ENCODE data around the gene ZNF81. TPM values are rescaled to one million over a fixed set of nuclear protein-coding genes. Genes with fewer than 3 reads are reported as not detected.

Gene ZNF81
- total RNA-seq, 4 donors from 2014 or later, result 4.9 to 10.6 (median 7.1) TPM

DNA sequence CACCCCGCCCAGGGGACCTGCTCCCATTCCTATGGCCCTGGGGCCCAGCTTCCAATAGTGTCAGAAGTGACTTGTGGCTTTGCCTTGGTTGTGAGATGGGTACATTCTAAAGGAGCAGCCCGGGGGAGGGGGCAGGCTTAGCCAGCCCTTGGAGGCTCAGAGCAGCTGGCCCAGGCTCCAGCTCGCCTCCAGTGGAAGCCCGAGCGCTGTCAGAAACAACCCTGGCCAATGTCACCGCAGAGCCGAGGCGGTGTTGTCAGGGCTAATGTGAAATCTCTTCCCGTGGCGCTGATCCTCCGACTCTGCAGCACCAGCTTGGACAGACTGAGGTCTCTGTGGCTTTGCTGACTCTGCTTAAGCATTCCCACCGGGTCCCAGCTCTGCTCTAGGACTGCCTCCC, 29.2 kb upstream of the ZNF81 start:
- ATAC-seq (ENCODE audit: low FRiP score), result no peak
- TF ChIP-seq, protein P1, sequence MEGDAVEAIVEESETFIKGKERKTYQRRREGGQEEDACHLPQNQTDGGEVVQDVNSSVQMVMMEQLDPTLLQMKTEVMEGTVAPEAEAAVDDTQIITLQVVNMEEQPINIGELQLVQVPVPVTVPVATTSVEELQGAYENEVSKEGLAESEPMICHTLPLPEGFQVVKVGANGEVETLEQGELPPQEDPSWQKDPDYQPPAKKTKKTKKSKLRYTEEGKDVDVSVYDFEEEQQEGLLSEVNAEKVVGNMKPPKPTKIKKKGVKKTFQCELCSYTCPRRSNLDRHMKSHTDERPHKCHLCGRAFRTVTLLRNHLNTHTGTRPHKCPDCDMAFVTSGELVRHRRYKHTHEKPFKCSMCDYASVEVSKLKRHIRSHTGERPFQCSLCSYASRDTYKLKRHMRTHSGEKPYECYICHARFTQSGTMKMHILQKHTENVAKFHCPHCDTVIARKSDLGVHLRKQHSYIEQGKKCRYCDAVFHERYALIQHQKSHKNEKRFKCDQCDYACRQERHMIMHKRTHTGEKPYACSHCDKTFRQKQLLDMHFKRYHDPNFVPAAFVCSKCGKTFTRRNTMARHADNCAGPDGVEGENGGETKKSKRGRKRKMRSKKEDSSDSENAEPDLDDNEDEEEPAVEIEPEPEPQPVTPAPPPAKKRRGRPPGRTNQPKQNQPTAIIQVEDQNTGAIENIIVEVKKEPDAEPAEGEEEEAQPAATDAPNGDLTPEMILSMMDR (IDR thresholded peaks at IDR 0.05), result no peak
- no peak for DNase-seq (ENCODE audit: low spot score)

DNA sequence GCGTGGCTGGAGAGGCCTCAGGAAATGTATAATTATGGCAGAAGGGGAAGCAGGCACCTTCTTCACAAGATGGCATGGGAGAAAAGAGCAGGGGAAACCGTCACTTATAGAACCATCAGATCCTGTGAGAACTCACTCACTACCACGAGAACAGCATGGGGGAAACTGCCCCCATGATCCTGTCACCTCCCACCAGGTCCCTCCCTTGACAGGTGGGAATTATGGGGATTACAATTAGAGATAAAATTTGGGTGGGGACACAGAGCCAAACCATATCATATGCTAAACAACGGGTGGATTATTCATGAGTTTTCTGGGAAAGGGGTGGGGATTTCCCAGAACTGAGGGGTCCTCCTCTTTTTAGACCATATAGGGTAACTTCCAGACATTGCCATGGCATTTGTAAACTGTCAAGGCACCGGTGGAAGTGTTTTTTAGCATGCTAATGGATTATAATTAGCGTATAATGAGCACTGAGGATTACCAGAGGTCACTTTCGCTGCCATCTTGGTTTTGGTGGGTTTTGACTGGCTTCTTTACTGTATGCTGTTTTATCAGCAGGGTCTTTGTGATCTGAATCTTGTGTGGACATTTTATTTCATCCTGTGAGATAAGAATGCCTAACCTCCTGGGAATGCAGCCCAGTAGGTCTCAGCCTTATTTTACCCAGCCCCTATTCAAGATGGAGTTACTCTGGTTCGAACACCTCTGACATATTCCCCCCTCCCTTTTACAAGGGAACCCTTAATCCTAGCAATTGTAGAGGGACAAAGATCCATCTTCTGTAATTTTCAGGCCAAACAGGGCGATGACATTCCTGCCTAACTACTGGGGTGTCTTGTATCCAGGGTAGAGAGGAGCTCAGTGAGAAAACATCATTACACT, 27.6 kb upstream of the ZNF81 start:
- DNase-seq (ENCODE audit: low spot score), result no peak
- ATAC-seq (ENCODE audit: low FRiP score), result no peak
- TF ChIP-seq, protein P1 (IDR thresholded peaks at IDR 0.05), result no peak

DNA sequence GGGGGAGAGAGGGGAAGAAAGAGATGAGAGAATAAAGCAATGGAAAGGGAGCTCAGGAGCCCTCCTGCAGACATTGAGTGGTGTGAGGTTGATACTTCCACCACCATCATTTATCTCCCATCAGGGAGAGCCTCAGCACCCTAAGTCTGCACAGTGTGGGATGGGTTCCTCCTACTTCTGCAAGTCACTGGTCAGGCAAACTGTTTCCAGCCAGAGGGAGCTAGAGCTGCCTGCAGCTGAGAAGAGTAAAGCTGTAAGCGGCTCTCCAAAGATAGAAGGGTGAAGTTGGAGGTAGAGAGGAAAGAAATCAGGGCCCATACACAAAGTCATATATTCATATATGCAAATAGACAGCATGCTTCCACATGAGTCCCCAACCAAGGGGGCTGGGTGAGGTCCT, 21.9 kb upstream of the ZNF81 start:
- DNase-seq (ENCODE audit: low spot score), result no peak
- TF ChIP-seq, protein P1 (IDR thresholded peaks at IDR 0.05), result no peak
- ATAC-seq (ENCODE audit: low FRiP score), result no peak

DNA sequence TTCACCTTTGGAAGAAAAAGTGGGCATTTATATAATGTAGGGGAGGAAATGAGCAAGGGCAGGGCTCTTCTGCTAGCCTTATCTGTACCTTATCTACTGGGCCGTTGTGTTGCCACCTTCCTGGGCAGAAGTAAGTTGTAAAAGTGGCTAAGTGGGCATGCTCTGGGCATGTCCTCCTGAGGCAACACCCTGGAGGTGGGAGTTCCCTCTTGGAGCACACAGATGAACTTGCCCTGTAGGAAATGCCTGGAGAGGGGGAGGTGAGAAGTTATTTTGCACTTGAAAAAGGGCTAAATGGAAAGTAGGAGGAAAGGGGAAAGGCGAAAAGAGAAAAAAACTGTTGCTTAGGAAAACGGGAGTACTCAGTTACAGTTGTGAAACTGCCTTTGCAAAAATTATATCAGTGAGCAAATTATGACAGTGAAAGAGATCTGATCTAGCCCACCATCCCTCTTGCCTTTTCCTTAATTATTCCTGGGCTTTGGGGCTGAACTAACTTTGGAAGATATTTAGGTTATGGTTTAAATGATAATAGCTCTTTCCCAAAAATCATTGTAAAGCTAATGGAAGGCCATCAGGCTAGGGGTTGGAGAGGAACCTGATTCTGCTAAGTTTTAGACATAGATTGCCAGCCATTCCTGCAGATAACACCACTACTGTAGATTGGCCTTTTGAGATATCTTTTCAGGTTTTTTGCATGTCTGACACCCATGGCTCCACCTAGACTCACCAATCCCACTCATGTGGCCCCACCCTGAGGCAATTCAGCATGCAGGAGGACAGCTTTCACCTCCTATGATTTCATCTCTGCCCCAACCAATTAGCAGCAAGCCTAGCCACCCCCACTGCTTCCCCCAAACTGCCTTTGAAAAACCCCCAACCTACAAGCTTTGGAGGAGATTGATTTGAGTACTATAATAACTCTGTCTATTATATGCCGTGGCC, 20.5 kb upstream of the ZNF81 start:
- DNase-seq (ENCODE audit: low spot score) (no peak), ATAC-seq (ENCODE audit: low FRiP score) (no peak)
- TF ChIP-seq, protein P1 (IDR thresholded peaks at IDR 0.05), result no peak

DNA sequence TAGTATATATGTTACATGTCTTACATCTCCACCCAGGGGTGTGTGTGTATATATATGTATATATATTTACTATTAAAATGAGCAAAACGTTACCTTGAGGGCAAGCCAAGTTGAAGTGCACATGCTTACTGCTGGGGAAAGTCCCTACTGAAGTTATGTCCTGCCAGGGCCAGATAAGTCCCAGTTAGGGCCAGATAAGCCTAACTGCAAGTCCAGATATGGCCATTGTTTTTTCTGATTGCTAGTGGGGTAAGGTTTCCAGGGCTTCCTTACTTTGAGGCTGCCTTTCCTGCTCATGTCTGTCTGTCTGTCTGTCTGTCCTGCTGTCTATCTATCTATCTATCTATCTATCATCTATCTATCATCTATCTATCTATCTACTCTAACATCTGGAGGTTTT, 19.3 kb upstream of the ZNF81 start:
- no peak for DNase-seq (ENCODE audit: low spot score)
- TF ChIP-seq, protein P1 (IDR thresholded peaks at IDR 0.05), result no peak

DNA sequence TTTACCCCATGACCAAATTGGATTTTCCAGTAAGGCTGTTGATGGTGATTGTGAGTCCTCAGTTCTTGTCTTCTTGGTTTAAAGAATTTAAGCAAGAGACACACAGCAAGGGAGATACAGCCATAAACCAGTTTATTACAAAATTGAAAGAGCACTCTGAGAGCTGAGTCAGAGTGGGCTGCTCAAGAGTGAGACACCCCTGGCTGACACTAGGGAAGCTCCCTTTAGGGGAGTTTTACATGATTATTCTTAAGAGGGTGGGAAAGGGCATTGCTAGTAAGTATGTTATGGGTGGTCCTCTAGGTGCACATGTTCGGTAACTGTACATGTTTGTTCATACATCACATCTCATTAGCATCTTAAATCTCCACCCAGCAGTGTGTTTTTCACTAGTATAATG, 18.8 kb upstream of the ZNF81 start:
- TF ChIP-seq, protein P1 (IDR thresholded peaks at IDR 0.05), result no peak
- DNase-seq (ENCODE audit: low spot score) (no peak), ATAC-seq (ENCODE audit: low FRiP score) (no peak)

More for the DNA sequence above, 19.3 kb upstream of the ZNF81 start:
- no peak for ATAC-seq (ENCODE audit: low FRiP score)

All from omental fat pad (tissue), 4 donors.